Measurements from ENCODE around the gene TBX10. TPM values are rescaled to one million over a fixed set of nuclear protein-coding genes. Genes with fewer than 3 reads are reported as not detected.
"Not testable (repeated sequence)": the region's sequence is repeated elsewhere in the genome, so short reads cannot be mapped to it uniquely, and the experiment has no call there.

Gene TBX10
- total RNA-seq, 1 donor from 2014 or later, result not detected

DNA sequence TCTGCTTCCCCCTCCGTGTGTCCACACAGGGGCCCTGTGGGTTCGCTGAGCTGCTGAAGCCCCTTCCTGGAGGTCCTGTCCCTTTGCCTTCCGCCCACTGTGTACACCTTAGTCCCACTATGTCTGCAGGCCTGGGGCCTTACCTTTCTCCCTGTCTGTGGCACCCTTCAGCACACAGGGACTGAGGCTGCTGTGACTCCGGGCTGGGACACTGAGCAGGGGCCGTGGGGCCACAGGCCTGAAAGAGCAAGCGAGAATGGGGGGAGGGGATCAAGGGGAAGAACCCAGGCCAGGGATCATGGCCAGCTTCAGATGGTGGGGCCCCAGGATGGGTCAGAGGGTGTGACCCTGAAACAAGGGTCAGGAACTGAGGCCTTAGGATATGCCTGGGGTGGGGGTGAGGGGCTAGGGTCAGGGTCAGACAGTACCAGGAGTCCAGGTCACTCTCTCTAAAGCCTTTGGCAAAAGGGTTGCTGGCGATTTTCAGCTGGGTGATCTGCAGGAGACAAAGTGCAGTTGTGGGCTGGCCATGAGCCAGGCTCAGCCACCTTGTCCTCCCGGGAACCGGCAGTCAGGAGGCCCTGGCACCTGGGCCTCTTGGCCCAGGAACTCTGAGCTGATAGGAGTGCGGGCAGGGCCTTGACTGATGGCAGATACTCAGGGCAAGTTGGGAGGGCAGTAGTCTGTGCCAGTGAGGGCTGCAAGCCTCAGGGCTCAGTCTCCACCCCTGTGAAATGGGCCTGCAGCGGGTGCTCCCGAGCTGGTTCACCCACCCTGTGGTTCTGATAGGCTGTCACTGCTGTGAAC lies 7.2 kb downstream of the TBX10 start:
- DNase-seq (ENCODE audit: low read depth in 2 of 2), result no peak

GRCh38 chr11:67631853-67632174 lies 7.7 kb downstream of the TBX10 start:
- DNase-seq (ENCODE audit: low read depth in 2 of 2), result no peak

- DNase-seq (ENCODE audit: low read depth in 2 of 2), result no peak
Measured at GRCh38 chr11:67631411-67631810, 8.2 kb downstream of the TBX10 start.

DNA sequence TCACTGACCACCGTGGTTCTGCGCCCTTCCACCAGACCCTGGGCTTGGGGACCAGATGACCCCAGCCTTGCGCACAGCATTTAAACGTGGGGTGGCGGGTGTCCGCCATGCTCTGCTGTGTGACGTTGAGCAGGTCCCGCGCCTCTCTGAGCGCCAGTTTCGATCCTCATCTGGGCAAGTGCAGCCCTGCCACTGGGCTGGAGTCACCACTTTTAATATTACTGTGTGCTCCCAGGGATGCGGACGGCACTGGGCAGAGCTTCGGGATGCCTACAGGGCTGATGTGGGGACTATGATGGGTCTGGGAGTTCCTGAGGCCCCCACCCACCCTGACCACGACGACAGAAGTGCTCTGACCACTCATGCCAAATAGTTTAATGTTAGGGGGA lies 8.6 kb downstream of the TBX10 start:
- DNase-seq (ENCODE audit: low read depth in 2 of 2), result no peak

DNA sequence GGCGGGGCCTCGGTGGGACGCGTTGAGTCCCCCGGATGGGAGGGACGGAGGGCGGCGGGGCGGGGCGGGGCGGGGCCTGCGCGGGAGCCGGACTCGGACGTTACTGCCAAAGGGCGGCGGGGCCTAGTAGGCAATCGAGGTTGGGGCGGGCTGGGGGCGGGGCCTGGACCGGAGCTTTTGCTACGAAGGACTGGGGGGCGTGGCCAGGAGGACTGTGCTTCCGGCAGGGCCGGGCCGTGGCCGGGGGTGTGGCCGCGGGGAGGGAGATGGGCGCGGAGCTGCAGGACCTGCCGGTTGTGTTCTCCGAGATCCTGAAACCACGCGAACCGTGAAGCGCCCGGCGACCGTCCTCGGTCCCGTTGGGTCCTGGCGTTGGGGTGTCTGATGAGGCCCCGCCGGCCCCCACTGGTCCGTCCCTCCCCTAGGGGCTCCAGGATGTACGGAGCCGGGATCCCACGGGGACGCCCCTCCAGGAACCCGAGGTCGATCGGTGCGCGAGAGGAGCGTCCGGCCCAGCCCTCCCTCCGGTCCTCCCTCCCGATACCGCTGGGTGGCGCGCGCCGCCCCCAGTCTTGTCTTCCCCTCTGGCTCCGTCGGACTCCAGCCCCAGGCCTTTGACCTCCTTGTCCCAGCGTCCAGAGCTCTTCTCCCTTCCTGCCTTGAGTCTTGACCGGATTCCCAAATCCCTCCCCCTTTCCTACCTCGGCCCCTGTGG lies 9.2 kb downstream of the TBX10 start:
- peak; percentile 97 to 99 for DNase-seq (ENCODE audit: low read depth in 2 of 2)

DNA sequence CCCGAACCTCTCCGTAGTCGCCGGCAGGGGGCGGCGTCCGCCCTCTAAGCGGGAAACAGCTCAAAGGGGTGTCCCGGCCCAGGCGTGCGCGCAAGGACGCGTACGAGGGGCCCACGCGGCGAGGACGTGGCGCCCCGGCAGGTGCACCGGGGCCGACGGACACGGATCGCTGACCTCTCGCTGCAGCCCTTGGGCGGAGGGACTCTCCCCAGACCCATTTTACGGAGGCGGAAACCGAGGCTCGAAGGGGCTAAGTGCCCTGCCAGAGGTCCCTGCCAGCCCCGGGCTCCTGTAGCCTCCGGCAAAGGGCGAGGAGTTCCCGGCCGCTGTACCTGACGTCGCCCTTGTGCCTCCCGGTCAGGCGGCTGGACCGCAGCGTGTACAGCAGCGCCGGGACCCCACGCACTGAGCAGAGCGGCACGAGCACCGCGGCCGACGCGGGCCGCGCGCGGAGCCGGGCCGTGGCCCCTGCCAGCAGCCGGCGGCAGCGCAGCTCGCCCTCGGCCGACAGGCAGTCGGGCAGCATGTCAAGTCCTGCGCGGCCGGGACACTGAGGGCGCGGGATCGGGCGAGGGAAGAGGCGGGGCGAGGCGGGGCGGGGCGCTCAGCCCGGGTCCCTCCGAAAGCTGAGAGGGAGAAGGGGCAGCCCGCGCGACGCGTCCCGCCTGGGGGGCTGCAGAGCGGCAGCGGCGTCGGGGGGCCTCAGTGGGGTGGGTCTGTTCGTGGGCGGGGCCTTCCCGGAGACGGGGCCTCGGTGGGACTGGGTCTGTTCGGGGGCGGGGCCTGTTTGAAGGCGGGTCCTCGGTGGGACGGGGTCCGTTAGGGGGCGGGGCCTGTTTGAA lies 10.0 kb downstream of the TBX10 start, which contains the start of gene NUDT8:
NUDT8 (minus strand) TSS at position 552 of the 842 bp plus-strand sequence; CDS start at position 526, 26 bp downstream.
- DNase-seq (ENCODE audit: low read depth in 2 of 2), result peak; percentile 82 to 87

DNA sequence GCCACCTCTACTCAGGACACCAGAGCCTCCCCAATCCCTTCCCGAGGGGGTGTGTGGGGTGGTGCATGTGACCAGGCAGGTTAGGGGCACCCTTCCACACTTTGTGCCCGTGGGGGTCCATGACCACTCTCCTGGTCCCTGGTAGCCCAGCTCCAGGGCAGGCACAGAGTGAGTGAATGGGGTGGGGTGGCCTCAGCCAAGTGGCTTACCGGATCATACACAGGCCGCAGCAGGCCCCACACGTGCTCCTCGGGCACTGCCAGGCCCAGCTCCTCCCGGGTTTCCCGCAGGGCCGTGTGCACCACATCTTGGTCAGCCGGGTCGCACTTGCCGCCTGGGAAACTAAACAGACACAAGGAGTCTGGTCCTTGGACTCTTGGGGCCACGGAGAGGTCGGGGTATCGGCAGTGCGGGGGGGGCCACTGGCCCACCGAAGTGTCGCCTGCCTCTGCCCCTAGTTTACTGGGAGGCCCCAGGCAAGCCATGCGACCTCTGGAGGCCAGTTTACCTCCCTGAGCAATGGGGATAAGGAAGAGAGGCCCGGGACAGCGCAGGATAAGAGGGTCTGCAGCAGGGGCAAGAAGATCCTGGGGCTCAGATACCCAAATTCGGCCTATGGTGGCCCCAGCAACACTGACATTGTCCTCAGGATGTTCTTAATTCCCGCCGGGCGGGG lies 10.7 kb downstream of the TBX10 start:
- DNase-seq (ENCODE audit: low read depth in 2 of 2), result no peak

GRCh38 chr11:67627812-67628624 lies 11.5 kb downstream of the TBX10 start:
- DNase-seq (ENCODE audit: low read depth in 2 of 2), result no peak

DNA sequence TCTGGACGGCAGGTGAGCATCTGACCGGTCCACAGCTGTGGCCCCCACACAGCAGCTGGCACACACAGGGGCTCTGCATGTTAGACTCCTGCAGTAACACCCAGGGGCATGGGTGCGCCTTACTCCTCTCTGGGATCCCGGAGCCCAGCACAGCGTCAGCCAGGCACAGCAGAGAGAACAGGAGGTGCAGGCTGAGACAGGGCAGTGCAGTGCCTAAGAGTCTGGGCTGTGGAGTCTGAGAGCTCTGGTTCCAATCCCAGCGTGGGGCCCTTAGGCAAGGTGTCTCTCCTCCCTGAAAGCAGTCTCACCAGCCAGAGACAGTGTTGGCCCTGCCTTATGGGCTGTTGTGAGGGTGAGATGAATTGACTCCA lies 12.1 kb downstream of the TBX10 start:
- DNase-seq (ENCODE audit: low read depth in 2 of 2), result no peak

- DNase-seq (ENCODE audit: low read depth in 2 of 2), result no peak
Measured at GRCh38 chr11:67626970-67627369, 12.6 kb downstream of the TBX10 start.

DNA sequence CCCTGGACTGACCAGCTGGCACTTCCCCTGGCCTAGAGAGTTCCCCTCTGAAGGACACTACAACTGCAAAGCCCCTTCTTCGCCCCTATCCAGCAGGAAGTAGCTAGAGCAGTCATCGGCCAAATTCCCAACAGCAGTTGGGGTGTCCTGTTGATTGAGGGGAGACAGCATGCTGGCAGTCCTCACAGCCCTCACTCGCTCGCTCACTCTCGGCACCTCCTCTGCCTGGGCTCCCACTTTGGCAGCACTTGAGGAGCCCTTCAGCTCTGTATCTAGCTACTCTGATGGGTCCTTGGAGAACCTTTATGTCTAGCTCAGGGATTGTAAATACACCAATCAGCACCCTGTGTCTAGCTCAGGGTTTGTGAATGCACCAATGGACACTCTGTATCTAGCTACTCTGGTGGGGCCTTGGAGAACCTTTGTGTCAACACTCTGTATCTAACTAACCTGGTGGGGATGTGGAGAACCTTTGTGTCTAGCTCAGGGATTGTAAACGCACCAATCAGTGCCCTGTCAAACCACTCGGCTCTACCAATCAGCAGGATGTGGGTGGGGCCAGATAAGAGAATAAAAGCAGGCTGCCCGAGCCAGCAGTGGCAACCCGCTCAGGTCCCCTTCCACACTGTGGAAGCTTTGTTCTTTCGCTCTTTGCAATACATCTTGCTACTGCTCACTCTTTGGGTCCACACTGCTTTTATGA lies 13.3 kb downstream of the TBX10 start:
- not testable (repeated sequence) for DNase-seq (ENCODE audit: low read depth in 2 of 2)

- not testable (repeated sequence) for DNase-seq (ENCODE audit: low read depth in 2 of 2)
Measured at GRCh38 chr11:67623795-67624194, 15.8 kb downstream of the TBX10 start.

DNA sequence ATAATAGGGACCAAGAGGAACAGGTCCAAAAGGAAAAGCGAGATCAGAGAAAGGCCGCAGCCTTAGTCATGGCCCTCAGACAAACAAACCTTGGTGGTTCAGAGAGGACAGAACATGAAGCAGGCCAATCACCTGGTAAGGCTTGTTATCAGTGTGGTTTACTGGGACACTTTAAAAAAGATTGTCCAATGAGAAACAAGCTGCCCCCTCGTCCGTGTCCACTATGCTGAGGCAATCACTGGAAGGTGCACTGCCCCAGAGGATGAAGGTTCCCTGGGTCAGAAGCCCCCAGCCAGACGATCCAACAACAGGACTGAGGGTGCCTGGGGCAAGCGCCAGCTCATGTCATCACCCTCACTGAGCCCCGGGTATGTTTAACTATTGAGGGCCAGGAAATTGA lies 16.7 kb downstream of the TBX10 start:
- not testable (repeated sequence) for DNase-seq (ENCODE audit: low read depth in 2 of 2)

GRCh38 chr11:67621928-67622327 lies 17.6 kb downstream of the TBX10 start:
- DNase-seq (ENCODE audit: low read depth in 2 of 2), result not testable (repeated sequence)

GRCh38 chr11:67620621-67621020 lies 18.9 kb downstream of the TBX10 start:
- DNase-seq (ENCODE audit: low read depth in 2 of 2), result not testable (repeated sequence)

GRCh38 chr11:67619683-67620618 lies 19.6 kb downstream of the TBX10 start:
- not testable (repeated sequence) for DNase-seq (ENCODE audit: low read depth in 2 of 2)

GRCh38 chr11:67618901-67619659 lies 20.5 kb downstream of the TBX10 start:
- DNase-seq (ENCODE audit: low read depth in 2 of 2), result not testable (repeated sequence)

Data from lung microvascular endothelial cell (primary cell).